ENCODE data around the gene GRAMD2A.

GRCh38 chr15:72199205-72199515 is 1.6 kb upstream of the GRAMD2A start:
- no peak for TF ChIP-seq CTCF (IDR thresholded peaks at IDR 0.05; ENCODE audit: poor library complexity)
- TF ChIP-seq EZH2 (IDR thresholded peaks at IDR 0.05; ENCODE audit: borderline replicate concordance) = no peak
- TF ChIP-seq EZH2phosphoT487 (IDR thresholded peaks at IDR 0.05; ENCODE audit: low read depth, severe bottlenecking, unreplicated experiment) = no peak
